ENCODE measurements around the gene PPFIBP2.

GRCh38 chr11:7670641-7671040, 156.8 kb downstream of the PPFIBP2 start:
- no peak for TF ChIP-seq CTCF (IDR thresholded peaks at IDR 0.05)
- no peak for TF ChIP-seq POLR2A (IDR thresholded peaks at IDR 0.05)
